GM12873 (cell line): ENCODE results near the gene EEA1.

ENCODE experiments used
- TF ChIP-seq, protein P1 (sequence below): IDR thresholded peaks from 2 replicates; pipeline ENCODE4 v1.5.1; 2012; ENCODE audit warnings: low read depth, mild to moderate bottlenecking, moderate library complexity, low read length, control low read depth; ENCODE audit not compliant: insufficient read depth; ENCODE audit errors: missing control alignments

The EEA1 gene

DNA sequence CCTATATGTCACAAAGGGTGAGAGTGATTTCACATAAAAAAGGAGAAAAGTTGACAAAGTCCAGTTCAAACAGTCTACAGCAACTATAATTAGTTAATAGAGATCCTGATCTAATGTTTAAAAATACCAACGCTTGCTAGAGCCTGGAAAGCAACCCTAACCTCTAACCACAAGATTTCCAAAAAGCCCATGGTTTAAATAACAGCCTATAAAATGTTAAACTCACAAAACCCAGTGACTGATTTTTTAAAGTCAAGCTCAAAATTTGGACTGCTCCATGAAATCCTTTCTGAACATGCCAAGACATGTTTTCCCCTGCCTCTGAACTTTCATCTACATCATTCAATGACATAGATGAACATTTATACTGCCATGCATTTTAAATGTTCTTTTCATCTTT, 144.7 kb downstream of the EEA1 start:
- TF ChIP-seq, protein P1, sequence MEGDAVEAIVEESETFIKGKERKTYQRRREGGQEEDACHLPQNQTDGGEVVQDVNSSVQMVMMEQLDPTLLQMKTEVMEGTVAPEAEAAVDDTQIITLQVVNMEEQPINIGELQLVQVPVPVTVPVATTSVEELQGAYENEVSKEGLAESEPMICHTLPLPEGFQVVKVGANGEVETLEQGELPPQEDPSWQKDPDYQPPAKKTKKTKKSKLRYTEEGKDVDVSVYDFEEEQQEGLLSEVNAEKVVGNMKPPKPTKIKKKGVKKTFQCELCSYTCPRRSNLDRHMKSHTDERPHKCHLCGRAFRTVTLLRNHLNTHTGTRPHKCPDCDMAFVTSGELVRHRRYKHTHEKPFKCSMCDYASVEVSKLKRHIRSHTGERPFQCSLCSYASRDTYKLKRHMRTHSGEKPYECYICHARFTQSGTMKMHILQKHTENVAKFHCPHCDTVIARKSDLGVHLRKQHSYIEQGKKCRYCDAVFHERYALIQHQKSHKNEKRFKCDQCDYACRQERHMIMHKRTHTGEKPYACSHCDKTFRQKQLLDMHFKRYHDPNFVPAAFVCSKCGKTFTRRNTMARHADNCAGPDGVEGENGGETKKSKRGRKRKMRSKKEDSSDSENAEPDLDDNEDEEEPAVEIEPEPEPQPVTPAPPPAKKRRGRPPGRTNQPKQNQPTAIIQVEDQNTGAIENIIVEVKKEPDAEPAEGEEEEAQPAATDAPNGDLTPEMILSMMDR = no peak

DNA sequence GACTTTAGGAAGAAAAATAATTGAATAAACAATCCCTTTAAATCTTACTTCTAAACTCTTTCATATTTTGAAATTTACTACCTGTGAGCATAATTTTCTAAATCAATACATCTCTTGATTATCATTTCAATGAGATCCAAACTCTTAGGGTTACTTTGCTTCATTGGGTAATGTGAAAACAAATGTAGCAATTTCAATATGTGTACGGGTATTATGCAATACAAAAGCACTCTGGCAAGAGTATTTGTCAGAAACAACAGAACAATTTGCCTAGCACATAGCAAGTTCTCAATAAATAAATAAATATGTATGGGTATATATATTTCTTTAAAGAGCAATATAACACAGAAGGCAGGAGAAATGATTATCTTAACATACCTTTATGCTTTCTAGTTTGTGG, 149.2 kb downstream of the EEA1 start:
- TF ChIP-seq, protein P1 = no peak

DNA sequence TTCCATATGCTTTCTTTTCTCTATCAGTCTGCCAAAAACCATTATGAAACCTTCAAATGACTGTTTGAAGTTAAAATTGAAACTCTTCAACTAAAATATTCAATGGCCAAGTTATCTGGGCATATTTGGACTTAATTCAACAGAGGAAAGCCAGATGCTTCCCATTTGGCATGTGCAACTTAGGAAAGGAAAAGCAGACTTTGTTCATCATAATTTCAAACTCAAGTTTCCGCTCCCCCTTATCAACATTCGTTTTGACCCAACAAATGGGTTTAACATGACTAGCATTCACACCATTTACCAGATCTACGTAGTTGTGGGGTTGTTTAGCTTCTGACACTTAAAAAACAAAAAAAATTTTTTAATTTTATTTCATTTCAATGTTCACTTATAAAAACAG, 150.6 kb downstream of the EEA1 start:
- TF ChIP-seq, protein P1 = no peak

DNA sequence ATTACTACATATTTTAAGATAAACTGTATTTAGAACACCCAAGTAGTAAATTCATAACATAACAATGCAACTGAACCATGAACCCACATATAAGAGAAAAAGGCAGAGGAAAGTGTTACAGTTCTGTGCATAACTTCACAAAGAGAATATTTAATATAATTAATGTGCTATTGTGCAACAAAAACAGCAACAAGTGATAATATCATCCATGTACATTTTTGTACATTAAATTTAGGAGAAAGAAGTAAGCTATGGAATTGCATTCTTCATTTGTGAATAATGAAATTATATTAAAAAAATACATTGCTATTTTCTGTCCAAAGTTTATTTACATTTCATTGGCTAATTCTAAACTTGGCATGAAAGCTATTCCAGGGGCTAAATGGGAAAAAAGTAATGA, 153.7 kb downstream of the EEA1 start:
- TF ChIP-seq, protein P1 = no peak

DNA sequence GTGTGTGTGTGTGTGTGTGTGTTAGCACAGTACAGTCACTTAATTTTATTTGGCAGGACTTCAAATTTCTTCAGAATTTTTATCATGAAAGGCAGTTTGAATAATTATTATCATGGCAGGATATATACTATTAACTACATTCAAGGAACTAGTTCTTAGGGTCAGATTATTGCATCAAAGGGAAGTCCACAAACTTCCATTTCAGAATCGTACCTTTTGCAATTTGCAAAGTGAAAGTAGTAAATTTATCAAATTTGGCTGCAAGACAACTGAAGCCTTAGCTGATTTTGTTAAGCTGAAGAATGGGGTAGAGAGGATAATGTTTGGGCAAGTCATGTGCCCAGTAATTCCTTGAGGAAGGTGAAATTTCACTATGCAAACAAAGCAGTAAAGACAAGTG, 158.1 kb downstream of the EEA1 start:
- TF ChIP-seq, protein P1 = no peak

DNA sequence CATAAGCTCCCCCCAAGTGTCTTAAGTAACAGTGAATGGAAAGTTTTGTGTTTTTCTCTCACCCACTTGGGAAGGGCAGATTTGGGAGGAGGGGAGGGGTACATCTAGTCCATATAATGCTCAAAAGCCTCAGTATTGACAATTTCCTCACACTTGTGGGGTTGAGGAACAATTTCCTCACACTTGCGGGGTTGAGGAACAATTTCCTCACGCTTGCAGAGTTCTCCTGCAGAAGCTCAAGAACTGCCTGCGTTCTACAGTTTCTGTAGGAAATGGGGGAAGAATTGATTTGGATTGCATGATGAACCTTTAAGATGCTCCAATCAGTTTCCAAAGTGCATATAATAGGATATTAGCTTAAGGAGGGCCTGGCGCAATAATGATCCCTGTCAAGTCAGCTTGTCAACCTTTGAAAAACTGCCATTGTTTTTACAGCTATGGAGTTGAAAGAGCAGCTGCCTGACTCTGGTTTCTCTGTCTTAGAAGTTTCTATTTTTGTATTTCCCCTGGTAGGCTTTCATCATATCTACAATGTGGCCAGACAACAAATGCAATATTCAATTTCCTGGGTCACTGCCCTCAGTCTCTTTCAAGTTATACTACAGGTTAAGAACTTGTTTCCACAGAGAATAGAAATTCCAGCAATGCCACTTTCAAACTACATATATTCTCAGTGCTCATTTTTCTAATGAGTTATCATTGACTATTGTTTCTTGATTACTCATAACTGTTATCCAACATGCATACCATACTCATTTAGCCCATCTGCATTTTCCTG, 159.8 kb downstream of the EEA1 start:
- TF ChIP-seq, protein P1 = no peak

DNA sequence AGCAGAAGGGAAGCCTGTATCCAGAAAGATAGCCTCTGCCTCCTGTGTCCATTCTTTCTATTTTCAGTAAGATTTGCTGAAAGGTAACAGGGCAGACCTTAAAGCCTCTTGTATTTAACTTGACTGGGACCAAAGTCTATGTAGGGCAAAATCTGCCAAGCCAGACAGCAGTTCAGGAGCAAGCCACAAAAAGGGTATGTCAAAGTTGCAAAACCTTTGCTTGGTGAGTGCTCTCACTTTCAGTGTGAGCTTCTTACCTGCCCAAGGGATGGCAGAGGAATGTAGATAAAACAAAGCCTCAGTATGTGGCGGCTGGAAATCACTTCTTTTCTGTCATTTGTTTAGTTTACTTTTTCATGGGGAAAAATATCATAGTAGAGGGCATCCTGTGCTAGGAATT, 163.2 kb downstream of the EEA1 start:
- TF ChIP-seq, protein P1 = no peak
